ENCODE measurements around the gene CACNA2D3. TPM values are rescaled to one million over a fixed set of nuclear protein-coding genes. Genes with fewer than 3 reads are reported as not detected.

The CACNA2D3 gene
- total RNA-seq, 1 experiment from 2014 or later, result not detected

DNA sequence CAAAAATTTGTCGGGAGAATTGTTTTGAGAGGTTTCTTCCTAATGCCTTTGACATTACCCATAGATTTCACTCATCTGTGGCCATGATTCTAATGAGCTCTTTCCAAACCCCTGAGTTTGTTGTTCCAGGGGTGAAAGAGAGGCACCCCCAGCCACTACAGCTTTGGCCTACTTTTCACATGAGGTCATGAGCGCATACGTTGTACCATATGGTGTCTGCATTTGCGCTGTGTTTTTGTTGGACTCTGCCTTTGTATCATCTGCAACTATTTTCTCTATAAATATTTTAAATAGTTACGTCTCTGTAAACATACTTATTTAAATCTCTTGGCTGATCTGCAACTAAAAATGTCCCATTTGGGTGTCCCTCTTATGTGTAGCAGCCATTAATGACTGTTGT, 697.6 kb downstream of the CACNA2D3 start:
- in situ Hi-C loops (cut with HindIII; ENCODE audit: low sequenced_read_pairs), result no loop called here
- DNase-seq (ENCODE audit: low spot score), result no peak

DNA sequence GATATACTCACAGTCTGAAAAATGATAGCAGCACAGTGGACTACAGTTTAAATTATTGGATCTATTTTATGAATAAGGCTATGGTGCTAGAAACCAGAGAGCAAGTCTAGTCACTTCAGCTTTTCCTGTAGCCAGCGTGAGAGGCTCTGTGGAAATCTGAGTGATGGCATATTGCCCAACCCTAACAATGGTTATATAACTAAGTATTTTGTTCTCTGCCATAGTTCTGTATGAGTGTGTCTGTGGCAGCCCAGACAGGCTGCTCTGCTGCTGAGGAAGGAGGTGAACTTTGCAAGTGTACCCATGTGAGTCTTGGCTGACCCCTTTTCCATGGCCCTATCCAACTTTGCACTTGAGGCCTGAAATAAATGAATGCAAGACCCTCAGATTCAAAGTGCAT, 699.9 kb downstream of the CACNA2D3 start:
- in situ Hi-C loops (cut with HindIII; ENCODE audit: low sequenced_read_pairs), result no loop called here
- DNase-seq (ENCODE audit: low spot score), result peak; percentile 76

DNA sequence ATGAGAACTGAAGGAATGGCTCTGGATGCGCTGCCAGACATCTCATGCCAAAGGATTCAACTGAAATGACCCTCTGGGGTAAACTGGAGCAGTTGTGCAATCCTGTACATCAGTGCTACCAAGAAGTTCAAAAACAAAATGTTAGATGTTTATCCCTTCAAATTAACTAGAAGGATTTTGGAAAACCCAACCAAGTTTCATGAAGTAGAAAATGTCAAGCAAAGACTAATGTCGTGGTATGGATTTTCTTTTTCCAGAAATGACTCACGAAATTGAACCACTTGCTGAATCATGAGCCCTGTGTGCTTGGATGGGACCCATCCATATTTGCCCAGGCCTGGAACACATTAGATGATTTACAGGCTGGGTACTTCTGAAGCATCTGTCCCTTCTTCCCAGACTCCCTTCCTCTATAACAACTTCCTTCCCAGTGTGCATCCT, 703.9 kb downstream of the CACNA2D3 start:
- no peak for DNase-seq (ENCODE audit: low spot score)

DNA sequence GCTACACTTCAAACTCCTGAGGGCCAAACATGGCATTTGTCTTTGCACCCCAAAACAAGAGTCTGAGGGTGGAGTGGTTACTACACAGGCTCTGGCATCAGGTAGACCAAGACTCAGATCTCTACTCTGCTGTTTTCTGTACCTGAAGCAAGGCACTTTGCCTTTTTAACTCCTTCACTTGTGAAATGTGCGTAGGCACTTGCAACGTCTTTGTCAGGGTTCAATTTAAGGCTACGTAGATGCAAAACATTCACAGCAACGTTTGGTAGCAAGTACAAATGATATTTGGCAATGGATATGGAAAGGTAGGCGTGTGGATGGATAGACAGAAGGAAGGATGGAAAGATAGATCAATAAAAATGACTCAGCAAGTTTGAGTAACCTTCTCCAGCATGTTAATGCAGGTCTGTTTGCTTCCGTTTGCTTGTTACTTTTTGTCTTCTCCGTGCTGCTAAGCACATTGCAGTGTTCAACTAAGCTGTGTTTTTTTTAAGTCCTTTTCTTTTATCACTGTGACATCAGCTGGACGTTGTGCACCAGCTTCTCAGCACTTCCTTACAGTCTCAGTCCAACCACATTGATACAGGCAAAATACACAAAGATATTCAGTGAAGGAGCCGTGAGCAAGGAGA, 704.8 kb downstream of the CACNA2D3 start:
- in situ Hi-C loops (cut with HindIII; ENCODE audit: low sequenced_read_pairs), result no loop called here
- no peak for DNase-seq (ENCODE audit: low spot score)

More for the DNA sequence above, 703.9 kb downstream of the CACNA2D3 start:
- in situ Hi-C loops (cut with HindIII; ENCODE audit: low sequenced_read_pairs), result no loop called here

DNA sequence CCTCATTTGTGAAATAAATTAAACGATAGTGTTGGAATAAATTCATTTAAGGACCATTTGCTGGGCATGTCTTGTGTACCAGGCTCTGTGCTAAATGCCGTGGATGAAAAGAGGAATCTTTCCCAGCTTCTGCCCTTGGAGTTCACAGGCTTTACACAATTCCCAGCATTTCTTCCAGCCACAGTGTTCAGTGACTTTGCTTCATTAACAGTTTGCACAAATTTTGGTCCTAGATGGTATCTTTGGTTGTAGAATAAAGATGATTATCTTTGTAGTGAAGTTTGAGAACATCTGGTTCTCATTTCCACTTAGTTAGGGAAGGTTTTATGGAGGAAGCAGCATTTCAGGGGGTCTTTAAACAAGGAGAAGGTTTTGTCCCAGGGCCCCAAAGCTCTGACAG, 705.4 kb downstream of the CACNA2D3 start:
- in situ Hi-C loops (cut with HindIII; ENCODE audit: low sequenced_read_pairs), result no loop called here

DNA sequence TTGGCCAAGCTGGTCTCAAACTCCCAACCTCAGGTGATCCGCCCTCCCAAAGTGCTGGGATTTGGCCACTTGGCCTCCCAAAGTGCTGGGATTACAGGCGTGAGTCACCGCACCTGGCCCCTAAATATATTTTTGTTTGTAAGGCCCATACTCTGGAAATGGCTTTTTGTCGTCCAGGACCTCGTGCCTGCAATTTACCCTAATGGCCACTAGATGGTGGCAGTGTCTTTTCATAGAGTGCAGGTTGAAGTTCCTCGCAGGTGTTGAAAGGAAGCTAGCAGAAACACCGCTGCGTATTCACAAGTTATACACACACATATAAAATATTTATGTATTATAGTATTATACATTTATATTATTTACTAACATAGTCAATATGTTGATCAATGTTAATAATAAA, 708.3 kb downstream of the CACNA2D3 start:
- in situ Hi-C loops (cut with HindIII; ENCODE audit: low sequenced_read_pairs), result no loop called here
- DNase-seq (ENCODE audit: low spot score), result no peak

More for the DNA sequence above, 705.4 kb downstream of the CACNA2D3 start:
- DNase-seq (ENCODE audit: low spot score), result no peak

DNA sequence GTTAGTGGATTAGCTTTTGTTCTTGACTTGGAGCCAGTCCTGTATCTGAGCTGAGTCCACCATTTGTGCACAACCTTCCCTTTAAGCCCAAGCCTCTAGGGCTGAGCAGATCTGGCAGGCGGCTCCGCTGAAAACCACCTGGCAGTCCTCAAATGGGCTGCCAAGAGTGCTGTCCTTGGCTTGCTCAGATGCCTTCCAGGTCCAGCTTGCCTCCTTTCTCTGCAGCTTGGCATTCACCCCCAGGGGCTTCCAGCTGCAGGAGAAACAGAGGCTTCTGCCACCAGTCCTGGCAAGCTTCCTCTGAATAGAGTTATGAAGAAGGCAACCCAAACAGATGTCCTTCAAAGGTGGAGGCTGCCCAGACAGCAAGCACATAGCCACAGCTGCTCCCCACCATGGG, 708.8 kb downstream of the CACNA2D3 start:
- DNase-seq (ENCODE audit: low spot score), result peak; percentile 84
- in situ Hi-C loops (cut with HindIII; ENCODE audit: low sequenced_read_pairs), result no loop called here

DNA sequence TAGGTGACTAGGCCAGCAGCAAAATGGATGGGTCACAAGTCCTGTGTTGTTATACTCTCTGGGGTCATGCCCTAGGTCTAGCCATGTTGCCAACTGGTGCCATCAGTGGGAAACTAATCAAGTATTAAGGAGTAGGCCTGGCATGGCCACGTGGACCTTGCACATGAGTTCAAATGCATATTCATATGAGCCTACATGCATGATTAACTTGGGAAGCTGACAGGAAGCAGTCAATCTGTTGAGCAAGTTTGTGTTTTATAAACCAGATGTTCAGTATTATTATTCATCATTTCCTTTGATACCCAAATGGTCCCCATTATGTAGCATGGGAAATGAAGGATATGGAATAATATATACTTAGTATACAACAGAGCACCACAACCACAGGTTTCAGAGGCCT, 710.5 kb downstream of the CACNA2D3 start:
- in situ Hi-C loops (cut with HindIII; ENCODE audit: low sequenced_read_pairs), result no loop called here
- no peak for DNase-seq (ENCODE audit: low spot score)

DNA sequence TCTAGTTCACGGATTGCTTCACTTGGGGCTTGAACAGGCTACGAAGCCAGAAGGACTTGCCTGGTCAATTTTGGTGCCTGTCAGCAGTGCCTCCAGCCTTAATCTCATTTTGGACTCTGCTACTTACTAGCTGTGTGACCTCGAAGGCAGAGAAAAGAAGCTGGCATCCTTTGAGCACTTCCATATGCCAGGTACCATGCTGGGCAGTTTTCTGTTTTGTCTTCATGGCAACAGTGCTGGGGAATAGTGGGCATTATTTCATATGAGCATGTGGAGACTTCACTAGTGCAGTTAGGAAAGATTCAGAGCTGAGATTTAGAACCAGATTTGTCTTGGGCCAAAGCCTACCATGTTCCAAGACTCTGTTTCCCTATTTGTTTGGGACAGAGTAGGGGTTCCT, 713.3 kb downstream of the CACNA2D3 start:
- peak; percentile 96 for DNase-seq (ENCODE audit: low spot score)
- in situ Hi-C loops (cut with HindIII; ENCODE audit: low sequenced_read_pairs), result no loop called here

DNA sequence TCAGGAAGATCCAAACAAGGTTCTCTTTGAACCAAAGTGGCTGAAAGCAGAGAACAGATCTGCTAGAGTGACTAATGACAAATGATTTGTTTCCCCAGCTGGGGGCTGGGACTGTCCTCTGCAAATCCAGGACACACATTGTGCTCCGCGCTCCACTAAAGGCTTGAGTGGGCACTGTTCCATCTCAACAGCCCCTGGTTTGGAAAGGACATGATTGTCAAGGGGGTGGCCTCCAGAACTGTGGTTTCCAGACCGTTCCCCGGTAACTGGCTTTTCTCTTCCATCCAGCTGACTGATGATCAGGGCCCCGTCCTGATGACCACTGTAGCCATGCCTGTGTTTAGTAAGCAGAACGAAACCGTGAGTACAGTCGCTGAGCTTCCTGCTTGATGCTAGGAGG, 714.5 kb downstream of the CACNA2D3 start:
- DNase-seq (ENCODE audit: low spot score), result peak; percentile 28
- in situ Hi-C loops (cut with HindIII; ENCODE audit: low sequenced_read_pairs), result no loop called here

DNA sequence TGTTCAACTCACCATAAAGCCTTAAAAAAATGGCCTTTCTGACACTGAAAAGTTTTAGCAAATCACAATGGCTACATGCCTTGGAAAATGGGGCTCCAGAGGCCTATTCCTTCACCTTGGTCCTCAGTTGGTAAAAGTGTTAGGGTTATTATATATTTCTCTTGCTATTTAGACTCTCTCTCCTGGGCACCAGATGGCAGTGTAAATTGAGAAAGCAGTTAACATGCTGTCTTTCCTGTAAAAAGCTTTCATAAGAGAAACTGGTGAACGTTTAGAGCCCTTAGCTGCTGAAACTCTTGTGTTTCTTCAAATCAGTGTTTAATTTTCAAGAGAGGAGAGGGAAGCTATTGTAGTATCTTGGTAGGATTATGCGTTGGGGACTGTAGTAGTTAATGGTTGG, 715.6 kb downstream of the CACNA2D3 start:
- no peak for DNase-seq (ENCODE audit: low spot score)
- in situ Hi-C loops (cut with HindIII; ENCODE audit: low sequenced_read_pairs), result no loop called here

DNA sequence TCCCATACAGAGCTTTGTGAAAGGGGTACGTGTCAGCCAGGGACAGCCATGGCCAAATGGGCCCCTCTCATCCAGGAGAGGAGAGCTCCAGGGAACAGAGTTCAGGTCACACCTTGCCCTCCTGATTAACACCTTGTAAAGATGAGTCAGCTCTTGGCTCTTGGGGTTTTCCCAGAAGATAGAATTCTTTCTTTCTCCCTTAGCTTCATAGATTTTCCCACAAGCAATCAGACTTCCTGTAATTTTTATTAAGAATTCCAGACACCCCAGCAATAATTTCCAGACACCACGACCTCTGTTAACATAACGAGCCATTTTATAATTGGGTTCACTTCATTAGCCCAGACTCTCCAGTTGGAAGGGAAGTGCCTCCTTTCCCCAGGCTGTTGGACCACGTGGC, 719.1 kb downstream of the CACNA2D3 start:
- no peak for DNase-seq (ENCODE audit: low spot score)
- in situ Hi-C loops (cut with HindIII; ENCODE audit: low sequenced_read_pairs), result no loop called here

DNA sequence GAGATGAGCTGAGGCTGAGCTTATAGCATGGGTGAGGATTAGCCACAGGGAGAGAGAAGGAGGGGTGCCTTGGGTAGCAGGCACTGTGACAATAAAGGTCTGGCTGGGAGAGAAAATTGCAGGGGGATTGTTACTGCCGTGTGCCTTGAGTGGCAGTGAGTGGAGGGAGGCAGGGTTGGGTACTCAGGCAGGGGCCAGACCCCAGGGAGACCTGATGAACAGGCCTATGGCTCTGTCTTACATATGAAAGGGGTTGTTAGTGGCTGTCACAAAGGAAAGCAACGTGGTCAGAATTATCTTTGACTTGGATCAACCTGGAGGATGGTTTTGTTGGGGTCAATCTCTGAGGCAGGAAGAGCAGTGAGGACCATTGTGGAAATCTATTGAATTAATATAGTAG, 721.0 kb downstream of the CACNA2D3 start:
- no peak for DNase-seq (ENCODE audit: low spot score)
- in situ Hi-C loops (cut with HindIII; ENCODE audit: low sequenced_read_pairs), result no loop called here

DNA sequence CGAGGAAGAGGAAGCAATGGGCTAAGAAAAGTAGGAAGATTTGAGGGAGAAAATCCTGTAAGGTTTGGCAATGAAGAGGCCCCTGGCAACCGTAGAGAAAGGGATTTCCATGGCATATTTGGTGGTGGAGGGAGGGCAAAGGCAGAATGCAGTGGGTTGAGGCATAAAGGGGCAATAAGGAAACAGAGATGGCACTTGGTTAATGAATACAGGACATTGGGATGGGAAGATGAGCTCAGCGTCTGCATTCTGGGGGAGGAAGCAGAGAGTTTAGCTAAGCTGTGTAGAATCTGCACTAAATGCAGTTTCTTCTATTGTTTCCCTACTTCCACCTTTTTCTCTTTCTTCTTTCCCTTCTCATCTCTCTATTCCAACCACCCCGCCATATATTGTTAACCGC, 721.9 kb downstream of the CACNA2D3 start:
- in situ Hi-C loops (cut with HindIII; ENCODE audit: low sequenced_read_pairs), result no loop called here

DNA sequence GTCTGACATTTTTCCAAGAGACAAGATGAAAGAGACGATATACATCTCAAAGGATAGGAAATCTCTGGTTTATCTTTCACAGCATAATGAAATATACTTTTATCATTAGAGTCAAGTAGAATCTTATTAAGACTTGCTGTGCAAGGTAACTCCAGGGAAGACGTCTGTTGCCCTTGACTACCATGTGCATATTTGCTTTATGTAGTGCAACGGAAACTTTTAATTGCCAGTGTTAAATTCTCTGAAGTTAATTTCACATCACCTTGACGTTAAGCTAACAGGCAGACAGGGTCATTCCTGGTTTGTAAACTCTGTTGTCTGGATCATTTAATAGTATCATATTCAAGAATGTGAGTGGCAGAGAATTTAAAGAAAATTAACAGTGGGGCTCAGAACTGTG, 722.7 kb downstream of the CACNA2D3 start:
- no peak for DNase-seq (ENCODE audit: low spot score)

More for the DNA sequence above, 721.9 kb downstream of the CACNA2D3 start:
- DNase-seq (ENCODE audit: low spot score), result no peak

DNA sequence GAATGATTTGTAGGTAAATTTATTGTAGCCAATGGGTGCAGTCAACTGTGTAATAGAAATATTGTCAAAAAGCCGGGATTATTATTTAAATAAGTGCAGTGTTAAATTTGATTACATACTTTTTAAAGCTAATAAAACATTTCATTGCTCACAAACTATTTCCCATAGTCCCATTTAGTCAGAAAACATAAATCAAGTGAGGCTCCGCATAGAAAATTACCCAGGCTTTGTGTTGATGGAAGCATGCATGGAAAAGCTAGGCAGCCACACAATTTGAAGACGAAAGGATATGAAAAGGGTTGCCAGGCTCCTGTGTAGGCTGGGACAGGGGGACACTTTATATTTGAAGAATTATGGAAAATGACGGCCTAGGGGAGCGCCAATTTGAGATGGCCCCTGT, 723.2 kb downstream of the CACNA2D3 start:
- no peak for DNase-seq (ENCODE audit: low spot score)
- in situ Hi-C loops (cut with HindIII; ENCODE audit: low sequenced_read_pairs), result no loop called here

More for the DNA sequence above, 722.7 kb downstream of the CACNA2D3 start:
- in situ Hi-C loops (cut with HindIII; ENCODE audit: low sequenced_read_pairs), result no loop called here

DNA sequence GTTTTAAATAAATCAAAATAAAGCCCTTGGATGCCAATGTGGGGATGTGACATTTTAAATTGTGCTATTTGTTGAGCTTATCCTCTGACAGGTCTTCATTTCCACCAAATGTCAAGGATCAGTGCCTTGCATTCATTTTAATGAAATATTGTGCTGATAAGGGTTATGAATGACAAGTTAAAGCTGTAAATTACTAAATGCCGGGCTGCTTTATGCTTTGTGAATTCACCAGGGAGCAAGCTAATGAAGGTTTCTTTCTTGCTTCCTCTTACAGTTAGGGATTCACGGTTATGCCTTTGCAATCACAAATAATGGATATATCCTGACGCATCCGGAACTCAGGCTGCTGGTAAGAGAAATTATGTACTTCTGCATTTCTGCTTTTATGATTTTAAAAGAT, 723.8 kb downstream of the CACNA2D3 start:
- DNase-seq (ENCODE audit: low spot score), result no peak
- in situ Hi-C loops (cut with HindIII; ENCODE audit: low sequenced_read_pairs), result no loop called here

DNA sequence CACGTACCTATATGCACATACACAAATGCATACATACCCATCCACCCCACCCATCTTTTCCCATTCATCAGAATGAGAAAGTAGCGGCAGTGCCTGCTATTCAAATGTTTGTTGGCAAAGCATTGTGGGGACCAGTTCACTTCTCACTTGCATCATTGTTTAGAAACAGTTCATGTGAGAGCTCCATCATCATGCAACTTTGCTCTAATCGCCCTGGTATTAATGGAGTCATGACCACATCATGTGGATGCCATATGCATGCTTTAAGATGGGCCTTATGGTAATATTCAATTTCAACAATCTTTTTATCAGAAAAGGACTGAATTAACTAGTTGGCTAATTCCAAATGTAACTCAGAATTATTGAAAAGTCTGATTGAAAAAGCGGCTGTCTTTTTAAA, 725.0 kb downstream of the CACNA2D3 start:
- in situ Hi-C loops (cut with HindIII; ENCODE audit: low sequenced_read_pairs), result no loop called here
- DNase-seq (ENCODE audit: low spot score), result no peak

DNA sequence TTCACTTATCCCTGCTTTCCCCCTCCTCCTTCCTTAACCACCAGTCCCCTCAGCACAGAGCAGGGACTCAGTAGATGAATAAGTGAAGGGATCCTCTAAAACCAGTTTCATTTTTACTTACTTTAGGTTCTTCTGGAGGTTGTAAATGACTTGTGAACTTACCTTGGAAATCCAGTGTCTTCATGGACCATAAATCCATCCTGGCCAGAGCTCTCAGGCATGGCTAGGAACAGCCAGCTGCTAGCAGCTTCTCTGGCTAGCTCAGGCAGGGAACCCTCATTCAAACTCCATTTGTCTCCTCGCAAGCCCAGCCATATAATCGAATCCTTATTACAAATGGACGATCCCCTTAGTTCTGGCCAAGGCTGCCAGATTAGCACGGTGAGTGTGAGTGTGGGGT, 727.0 kb downstream of the CACNA2D3 start:
- DNase-seq (ENCODE audit: low spot score), result no peak
- in situ Hi-C loops (cut with HindIII; ENCODE audit: low sequenced_read_pairs), result no loop called here

DNA sequence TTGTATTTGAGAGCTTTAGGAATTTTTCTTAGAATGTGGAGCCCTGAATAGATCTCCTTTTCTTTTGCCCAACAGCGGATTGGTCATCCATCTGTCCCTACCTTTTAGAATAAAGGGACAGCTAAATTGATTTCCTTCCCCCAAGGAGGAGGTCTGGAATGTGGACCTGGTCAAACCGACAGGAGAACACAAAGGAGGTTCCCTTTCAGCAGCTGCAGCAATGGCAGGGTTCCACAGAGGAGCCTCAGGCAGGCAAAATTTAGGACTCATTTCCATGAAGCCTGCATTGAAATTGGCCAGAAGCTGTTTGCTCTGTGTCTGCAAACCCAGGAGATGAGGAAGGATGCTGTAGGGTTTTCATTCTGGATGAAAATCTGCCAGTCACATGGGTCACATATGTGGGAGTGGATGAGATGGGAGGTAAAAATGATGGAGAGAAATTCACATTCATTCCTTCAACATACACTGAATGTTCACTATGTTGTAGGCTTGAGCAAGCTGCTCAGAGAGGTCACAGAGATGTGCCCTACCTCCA, 728.2 kb downstream of the CACNA2D3 start:
- no peak for DNase-seq (ENCODE audit: low spot score)
- in situ Hi-C loops (cut with HindIII; ENCODE audit: low sequenced_read_pairs), result no loop called here
